Thyroid gland (tissue), 4 donors: ENCODE data around the gene CSRP3. TPM values are rescaled to one million over a fixed set of nuclear protein-coding genes. Genes with fewer than 3 reads are reported as not detected.

Experiments
- DNase-seq, 2 donors: peaks; one replicate each; pipeline ENCODE4 v3.0.0-alpha.2; 2019
- H3K27ac ChIP-seq, 3 donors: fragments of 200-600 bp; sonication (generic); 1 replicate in 2 of 3; 2 replicates in 1 of 3; pipeline ENCODE4 v1.5.1; 2016 to 2019; ENCODE audit warnings: mild to moderate bottlenecking in 1 of 3, moderate library complexity in 1 of 3
- H3K27me3 ChIP-seq: fragments of 200-600 bp; sonication (generic); one replicate; pipeline ENCODE4 v1.5.1; 2019
- H3K36me3 ChIP-seq, 2 donors: fragments of 200-600 bp; sonication (generic); one replicate each; pipeline ENCODE4 v1.5.1; 2016 to 2019
- H3K4me1 ChIP-seq, 2 donors: fragments of 200-600 bp; sonication (generic); one replicate each; pipeline ENCODE4 v1.5.1; 2017 to 2019
- H3K4me3 ChIP-seq, 3 donors: fragments of 200-600 bp; sonication (generic); replicated peaks in 1 of 3; 1 replicate in 2 of 3; 2 replicates in 1 of 3; pipeline ENCODE4 v1.5.1; 2016; ENCODE audit warnings: mild to moderate bottlenecking in 1 of 3
- H3K9me3 ChIP-seq: fragments of 200-600 bp; sonication (generic); one replicate; pipeline ENCODE4 v1.5.1; 2017
- POLR2A ChIP-seq, 2 donors: fragments of 450-650 bp; IDR thresholded peaks; one replicate each; pipeline ENCODE4 v1.6.1; 2017; ENCODE audit warnings: antibody characterized with exemption in 2 of 2, mild to moderate bottlenecking in 2 of 2, moderate library complexity in 1 of 2
- whole genome bisulfite sequencing, 2 donors: methylation state at CpG; one replicate each; pipeline ENCODE4 v1.1.5; 2017; 5-methylcytosine and 5-hydroxymethylcytosine counted together
- intact Hi-C: fragments of 100-400 bp; cut with DNase I; formaldehyde crosslinking; loops from one replicate; pipeline ENCODE4 v1.15.1; 2023
- total RNA-seq, 4 donors: library from RNA; depleted of rRNA; stranded (reverse); fragments of >200 nt; gene quantifications; one replicate each; pipeline ENCODE4 v1.2.3, GENCODE V29; 2016
- TF ChIP-seq, protein P1 (sequence below), 6 experiments: fragments of 200-600 bp in 3 of 6; fragments of 450-650 bp in 3 of 6; sonication (generic) in 3 of 6; IDR thresholded peaks; one replicate each; pipeline ENCODE4 v1.5.1; 2016 to 2019; ENCODE audit warnings: antibody characterized with exemption in 6 of 6, mild to moderate bottlenecking in 2 of 6, inconsistent platforms in 1 of 6, moderate library complexity in 1 of 6

The CSRP3 gene
- total RNA-seq, 4 donors from 2014 or later: not detected

DNA sequence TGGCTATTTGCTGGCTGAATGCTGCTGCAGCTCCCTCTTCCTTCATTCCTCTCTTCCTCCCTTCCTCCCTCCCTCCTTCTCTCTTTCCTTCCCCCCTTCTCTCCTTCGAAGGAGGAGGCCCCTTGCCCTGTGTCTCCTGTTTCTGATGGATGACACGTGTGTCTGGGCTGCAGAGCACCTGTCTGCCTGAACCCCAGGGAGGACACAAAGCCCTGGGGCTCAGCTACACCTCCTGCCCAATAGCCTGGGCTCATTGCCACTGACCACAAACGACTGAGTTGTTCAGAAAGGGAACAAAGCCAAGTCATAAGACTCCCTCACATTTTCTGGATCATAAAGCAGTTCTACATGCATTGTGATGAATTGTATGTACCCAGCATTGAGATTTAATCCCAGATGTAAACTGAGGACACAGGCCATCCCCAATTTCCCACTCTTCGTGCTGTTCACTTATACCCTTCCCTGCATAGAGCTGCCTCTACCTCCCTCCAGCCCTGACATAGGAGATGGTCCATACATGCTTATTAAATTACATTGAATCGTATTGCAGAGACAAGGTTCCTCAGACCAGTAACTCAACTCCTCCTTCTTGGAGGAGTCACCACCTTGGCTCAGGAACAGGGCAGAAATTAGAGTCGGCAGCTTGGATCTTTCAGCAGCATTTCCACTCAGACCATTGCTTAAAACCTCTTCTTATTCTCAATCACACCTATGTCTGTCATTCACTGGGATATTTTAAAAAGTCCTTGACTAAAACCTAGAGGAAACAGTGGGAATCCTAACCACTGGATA, 1.2 kb downstream of the CSRP3 start:
- 40 to 50% methylated on average over 6 of the region's 6 CpGs for WGBS, 2 donors
- intact Hi-C loops: no loop called here
- H3K4me1 ChIP-seq: no peaks in the 10 kb centered on the region
- H3K27ac ChIP-seq: no peak overlapping the region
- H3K36me3 ChIP-seq: no peaks in the 10 kb centered on the region
- TF ChIP-seq, protein P1, sequence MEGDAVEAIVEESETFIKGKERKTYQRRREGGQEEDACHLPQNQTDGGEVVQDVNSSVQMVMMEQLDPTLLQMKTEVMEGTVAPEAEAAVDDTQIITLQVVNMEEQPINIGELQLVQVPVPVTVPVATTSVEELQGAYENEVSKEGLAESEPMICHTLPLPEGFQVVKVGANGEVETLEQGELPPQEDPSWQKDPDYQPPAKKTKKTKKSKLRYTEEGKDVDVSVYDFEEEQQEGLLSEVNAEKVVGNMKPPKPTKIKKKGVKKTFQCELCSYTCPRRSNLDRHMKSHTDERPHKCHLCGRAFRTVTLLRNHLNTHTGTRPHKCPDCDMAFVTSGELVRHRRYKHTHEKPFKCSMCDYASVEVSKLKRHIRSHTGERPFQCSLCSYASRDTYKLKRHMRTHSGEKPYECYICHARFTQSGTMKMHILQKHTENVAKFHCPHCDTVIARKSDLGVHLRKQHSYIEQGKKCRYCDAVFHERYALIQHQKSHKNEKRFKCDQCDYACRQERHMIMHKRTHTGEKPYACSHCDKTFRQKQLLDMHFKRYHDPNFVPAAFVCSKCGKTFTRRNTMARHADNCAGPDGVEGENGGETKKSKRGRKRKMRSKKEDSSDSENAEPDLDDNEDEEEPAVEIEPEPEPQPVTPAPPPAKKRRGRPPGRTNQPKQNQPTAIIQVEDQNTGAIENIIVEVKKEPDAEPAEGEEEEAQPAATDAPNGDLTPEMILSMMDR (IDR thresholded peaks at IDR 0.05): no peak
- no peak for TF ChIP-seq POLR2A (IDR thresholded peaks at IDR 0.05)
- no peaks in the 10 kb centered on the region for H3K9me3 ChIP-seq
- H3K27me3 ChIP-seq: no peaks in the 10 kb centered on the region
- H3K4me3 ChIP-seq: no peak overlapping the region
- no peak for DNase-seq

DNA sequence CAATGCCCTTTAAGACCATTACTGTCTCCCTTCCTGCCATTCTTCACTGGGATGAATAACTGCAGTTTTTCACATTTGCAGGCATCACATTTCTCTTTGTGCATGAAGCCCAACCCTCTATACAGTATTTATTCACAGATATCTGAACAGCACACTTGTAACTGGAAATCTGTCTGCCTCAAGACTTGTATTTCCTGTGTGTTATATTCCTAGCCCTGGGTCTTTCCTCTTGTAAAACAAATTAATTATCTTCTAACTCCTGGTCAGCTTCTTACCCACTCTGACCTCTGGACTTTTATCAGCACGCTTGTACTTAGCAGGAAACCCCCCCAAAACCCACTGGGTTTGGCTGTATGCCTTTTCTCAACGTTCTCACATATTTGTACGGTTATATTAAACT, 2.0 kb downstream of the CSRP3 start:
- H3K9me3 ChIP-seq: no peaks in the 10 kb centered on the region
- intact Hi-C loops: no loop called here
- TF ChIP-seq POLR2A (IDR thresholded peaks at IDR 0.05): no peak
- TF ChIP-seq, protein P1 (IDR thresholded peaks at IDR 0.05): no peak
- H3K4me3 ChIP-seq: no peak overlapping the region
- no peak for DNase-seq
- no peak overlapping the region for H3K27ac ChIP-seq
- no peaks in the 10 kb centered on the region for H3K27me3 ChIP-seq
- H3K36me3 ChIP-seq: no peaks in the 10 kb centered on the region
- 55 to 56% methylated on average over 3 of the region's 3 CpGs for WGBS, 2 donors
- H3K4me1 ChIP-seq: no peaks in the 10 kb centered on the region

DNA sequence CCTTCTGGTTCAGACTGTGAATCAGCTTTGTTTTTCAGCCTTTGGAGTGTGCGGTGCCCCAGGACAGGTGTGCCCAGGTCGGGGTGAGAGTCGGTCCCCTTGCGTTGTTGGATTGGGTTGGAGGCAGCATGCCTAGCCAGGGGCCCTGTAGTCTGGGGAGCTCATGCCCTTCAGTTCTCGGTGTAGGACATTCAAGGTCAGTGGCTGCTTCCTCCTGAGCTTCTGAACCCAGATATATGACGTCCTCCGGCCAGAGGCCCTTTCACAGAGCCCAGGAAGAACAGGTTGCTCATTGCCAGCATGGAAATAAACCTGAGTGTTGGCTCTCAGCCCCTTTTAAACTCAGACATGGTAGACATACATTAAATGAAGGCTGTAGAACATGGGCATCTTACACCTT, 2.7 kb downstream of the CSRP3 start:
- Histone ChIP-seq H3K27ac (no peak overlapping the region), H3K27me3 (no peaks in the 10 kb centered on the region), H3K9me3 (no peaks in the 10 kb centered on the region), H3K36me3 (no peaks in the 10 kb centered on the region), H3K4me1 (no peaks in the 10 kb centered on the region), H3K4me3 (no peak overlapping the region)
- 86 to 92% methylated on average over 6 to 7 of the region's 7 CpGs for WGBS, 2 donors
- DNase-seq: no peak
- intact Hi-C loops: no loop called here
- TF ChIP-seq POLR2A (IDR thresholded peaks at IDR 0.05): no peak

DNA sequence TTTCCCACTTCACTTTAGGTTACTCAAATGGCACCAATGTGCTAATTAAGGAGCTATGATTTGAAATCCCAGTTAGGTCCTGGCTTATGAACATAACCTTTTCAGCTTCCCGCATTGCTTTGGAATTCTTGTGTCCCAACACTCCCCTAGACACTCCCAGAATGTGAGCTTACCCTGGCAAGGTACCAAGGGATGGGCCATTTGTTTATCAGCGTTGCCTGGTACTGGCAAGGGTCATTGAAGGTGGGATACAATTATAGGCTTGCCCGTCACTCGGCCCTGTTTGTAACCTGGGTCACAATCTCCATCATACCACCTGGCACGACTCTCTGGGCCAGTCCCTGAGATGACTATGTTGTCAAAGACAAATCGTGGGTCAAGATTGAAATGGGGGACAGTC, 5.4 kb downstream of the CSRP3 start:
- Histone ChIP-seq H3K9me3 (no peaks in the 10 kb centered on the region), H3K27ac (no peak overlapping the region), H3K27me3 (no peaks in the 10 kb centered on the region), H3K4me1 (no peaks in the 10 kb centered on the region), H3K36me3 (no peaks in the 10 kb centered on the region), H3K4me3 (no peak overlapping the region)
- intact Hi-C loops: no loop called here
- no peak for TF ChIP-seq POLR2A (IDR thresholded peaks at IDR 0.05)
- TF ChIP-seq, protein P1 (IDR thresholded peaks at IDR 0.05): no peak
- DNase-seq: no peak
- WGBS, 2 donors: 86 to 91% methylated on average over 6 of the region's 6 CpGs

DNA sequence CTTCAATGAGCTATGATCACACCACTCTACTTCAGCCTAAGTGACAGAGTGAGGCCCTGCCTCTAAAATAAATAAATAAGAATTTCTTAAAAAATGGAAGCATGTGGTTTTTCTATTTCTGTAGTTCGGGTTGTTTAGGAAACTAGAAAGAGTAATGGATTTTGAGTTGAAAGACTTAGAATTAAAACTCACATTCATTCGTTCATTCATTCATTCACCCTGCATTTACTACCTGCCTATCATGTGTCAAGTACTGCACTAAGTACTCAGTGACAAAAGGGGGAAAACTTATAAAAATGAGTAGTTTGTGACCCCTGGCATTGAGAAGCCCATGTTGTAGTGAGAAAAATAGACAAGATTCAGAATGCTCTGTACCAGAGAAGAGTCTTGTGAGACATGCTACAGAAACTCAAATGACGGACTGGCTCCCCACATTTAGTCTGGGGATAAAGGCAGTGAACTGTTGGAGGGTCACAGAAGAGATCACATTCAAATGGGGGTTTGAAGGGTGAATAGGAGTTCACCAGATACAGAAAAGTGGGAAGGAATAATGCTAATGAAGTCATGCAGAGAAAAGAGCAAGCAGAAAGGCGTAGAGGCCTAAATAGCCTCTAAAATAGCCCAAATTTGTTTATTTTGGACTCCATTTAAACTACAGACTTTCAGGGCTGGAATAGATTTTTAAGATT, 7.0 kb downstream of the CSRP3 start:
- Histone ChIP-seq H3K36me3 (no peaks in the 10 kb centered on the region), H3K27me3 (no peaks in the 10 kb centered on the region), H3K9me3 (no peaks in the 10 kb centered on the region), H3K4me3 (no peak overlapping the region), H3K4me1 (no peaks in the 10 kb centered on the region), H3K27ac (no peak overlapping the region)
- intact Hi-C loops: no loop called here
- TF ChIP-seq, protein P1 (IDR thresholded peaks at IDR 0.05): no peak
- TF ChIP-seq POLR2A (IDR thresholded peaks at IDR 0.05): no peak
- 91 to 92% methylated on average over 4 of the region's 4 CpGs for WGBS, 2 donors
- DNase-seq: no peak
